HG03378 (cell line): Measurements from ENCODE around the gene RNF141.

ENCODE experiments used
- ATAC-seq: cut with Tn5 transposase; IDR thresholded peaks from one replicate; pipeline ENCODE4 v1.9.1; 2021; ENCODE audit warnings: mild to moderate bottlenecking, moderate library complexity; ENCODE audit not compliant: unreplicated experiment

RNF141 gene

DNA sequence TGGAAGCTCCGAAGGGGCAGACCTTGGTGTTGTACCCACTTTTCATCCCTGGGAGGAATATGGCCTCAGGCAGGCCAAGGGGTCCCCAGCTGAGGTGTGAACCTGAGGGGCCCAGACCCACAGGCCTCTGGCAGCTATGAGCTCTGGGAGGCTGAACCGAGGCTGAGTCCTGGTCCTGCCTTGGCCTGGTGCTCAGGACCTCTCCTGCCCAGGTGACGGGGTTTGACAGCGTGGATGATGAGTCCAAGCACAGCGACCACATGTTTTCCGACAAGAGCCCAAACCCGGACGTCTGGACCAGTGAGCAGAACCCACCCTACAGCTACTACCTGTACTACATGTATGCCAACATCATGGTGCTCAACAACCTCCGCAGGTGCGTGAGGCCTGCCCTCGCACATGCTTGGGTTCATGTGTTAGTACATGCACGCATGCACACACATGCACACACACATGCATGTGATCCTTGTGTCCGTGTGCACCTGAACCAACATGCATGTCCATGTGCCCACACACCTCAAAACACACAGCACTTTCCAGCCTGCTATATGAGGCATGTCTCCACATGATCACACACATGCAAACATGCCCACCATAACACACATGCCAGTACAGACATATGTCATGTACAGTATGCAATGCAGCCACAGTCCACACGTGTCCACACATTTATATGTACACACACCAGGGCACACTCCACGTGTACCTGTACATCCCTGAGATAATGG is 40.9 kb downstream of the RNF141 start:
- ATAC-seq = no peak

DNA sequence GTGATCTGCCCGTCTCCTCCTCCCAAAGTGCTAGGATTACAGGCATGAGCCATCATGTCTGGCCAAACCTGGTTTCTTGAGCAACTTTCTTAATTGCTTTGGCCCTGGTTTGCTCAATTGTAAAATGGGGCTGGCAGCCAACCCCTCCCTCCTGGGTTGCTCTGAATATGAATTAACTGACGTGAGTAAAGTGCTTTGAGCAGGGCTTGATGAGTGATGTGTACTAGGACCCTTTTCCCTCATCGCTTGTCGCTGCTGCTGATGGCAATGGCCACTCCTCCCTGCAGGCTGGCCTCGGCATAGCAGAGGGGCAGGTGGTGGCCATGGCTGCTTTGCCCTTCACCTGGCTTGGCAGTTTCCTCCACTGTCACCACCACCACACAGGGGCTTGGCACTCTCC is 41.5 kb downstream of the RNF141 start:
- ATAC-seq = no peak

DNA sequence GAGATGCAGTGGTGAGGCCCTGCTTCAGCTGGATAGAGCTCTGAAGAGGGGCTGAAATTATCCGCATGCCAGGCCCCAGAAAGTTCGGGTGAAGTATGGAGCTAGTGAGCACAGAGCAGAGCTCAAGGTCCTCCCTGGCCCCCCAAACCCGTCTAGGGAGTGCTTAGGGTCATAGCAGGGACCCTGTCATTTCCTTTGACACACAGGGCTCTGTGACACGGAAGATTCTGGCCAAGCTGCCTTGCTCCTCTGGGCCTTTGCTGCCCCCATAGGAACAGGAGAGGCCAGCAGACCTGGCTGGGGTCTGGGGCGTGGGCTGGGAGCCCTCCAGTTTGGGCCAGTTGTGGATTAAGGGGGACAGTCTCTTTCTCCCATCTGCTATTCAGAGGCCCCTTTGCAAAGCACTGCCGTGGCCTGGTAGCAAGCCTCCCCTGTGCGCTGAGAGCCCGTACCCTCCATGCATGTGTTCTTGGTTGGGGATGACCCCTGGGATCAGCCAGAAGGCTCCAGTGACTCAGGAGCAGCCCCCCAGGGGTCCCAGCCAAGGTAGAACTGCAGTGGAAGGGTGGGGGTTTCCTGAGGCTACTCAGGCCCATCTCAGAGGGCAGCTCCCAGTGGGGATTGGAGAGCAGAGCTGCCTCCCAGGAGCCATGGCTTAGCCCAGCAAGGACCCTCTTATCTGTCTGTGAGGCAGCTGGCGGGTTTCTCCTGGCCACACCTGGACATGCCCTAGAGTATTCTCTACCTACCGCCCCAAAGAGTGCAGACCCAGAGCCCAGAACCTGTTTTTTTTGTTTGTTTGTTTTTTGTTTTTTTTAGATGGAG is 42.3 kb downstream of the RNF141 start:
- ATAC-seq = no peak

DNA sequence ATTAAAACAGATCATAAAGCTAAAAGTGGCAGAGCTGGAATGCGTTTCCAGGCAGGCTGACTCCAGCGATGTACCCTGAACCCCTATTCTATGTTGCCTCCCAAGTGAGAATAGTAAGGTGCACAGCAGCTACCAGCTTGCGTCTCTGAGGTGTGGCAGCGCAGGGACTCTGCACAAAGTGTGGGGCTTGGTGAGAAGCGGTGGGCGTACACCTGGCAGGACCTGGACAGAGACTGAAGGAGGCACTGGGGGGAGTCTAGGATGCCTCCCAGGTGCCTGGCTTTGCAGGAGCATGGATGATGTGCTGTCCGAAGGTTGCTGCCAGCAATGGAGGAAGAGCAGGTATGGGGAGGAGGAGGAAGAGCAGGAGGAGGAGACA is 43.0 kb downstream of the RNF141 start:
- no peak for ATAC-seq

DNA sequence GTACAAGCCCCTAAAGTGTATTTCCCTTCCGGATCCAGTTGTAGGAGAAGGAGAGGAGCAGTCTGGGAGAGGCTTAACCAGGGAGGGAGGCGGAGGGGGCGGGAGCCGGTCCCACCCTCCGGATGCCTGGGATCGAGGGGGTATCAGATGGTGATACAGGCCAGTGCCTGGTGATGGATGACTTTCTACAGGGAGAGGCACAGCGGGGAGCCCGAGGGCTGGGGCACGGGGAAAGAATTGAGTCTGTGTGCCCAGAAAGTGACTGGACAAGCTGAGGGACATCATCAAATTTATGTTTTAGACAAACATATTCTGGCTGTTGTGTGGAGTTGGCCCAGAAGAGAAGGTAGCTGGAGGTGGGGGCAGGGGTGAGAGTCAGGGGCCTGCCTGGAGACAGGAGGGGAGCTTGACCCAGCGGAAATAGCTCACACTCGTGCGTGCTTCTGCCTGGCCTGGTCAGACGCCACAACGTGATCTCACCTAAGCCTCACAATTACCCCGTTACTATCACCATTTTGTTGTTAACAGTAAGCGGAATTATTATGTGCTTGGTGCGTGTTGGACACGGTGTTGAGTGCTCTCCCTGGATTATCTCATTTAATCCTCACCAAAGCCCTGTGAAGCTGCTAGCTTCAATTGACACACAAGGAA is 43.5 kb downstream of the RNF141 start:
- ATAC-seq = no peak

DNA sequence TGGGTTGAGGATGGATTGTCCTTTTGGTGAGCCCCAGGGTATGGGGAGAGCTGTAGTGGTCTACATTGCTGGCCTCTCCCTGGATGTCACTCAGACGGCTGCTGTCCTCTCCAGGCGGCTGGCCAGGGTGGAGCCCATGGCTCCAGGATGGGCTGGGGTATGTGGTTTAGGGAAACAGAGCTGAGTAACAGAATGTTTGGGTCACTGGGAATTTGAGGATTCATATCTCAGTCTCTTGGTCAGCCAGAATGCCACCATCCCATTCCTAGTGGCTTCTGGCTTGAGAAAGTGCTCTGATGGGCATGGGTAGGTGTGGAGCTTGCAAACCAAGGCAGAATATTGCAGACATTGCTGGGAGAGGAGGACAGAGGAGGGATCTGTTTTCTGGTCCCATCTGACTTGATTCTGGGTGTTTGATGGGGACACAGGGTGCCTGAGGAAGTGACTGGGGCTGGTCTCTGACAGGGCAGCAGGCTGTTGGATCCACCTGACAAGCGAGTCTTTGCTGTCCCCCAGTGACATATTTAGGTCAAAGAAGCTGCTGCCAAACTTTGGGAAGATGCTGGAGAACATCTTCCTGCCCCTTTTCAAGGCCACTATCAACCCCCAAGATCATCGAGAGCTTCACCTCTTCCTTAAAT is 44.6 kb downstream of the RNF141 start:
- no peak for ATAC-seq

DNA sequence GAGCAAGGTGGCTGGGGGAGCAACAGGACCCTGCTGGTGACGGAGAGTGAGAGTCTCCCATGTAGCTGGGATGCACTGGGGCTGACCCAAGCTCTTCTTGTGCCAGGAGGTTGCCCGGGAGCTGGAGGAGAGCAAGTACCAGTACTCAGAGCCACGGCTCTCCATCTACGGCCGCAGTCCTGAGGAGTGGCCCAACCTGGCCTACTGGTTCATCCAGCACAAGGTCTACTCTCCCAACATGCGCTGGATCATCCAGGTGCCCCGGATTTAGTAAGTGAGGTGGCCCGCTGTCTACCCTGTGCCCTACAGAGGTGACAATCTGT is 45.6 kb downstream of the RNF141 start:
- ATAC-seq = no peak

DNA sequence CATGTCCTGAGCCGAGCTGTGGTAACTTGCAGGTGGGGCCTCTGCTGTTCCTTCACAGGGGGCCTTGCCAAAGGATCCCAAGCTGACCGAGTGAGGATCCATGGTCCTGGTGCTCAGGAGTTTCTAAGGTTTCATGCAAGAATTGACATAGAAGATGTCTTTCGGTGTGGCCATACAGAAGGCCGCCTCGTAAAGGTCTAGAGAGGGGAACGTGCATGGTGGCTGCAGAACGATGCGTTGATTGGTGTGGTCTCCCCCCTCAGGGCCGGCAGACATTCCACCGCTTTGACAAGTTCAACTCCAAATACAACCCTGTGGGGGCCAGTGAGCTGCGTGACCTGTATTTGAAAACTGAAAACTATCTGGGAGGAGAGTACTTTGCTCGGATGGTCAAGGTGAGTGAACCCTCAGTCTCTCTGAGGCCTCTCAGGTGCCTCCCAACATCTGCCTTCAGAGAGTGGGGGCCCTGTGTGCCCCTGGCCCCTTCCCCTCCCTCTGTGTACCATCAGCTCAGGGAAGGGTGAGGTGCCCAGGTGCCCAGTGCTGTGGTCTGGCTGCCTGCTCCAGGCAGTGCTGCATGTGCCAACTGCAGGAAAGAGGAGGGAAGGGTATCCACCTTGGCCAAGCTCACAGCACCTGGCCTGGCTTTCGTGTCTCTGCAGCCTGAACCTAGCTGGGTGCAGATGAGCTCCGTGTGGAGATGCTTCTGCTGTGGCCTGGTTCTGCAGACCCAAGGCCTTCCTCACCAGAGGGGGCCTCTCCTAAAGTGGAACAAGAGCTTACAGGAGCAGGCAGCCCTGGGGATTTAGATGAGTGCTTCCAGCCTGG is 46.1 kb downstream of the RNF141 start:
- no peak for ATAC-seq

DNA sequence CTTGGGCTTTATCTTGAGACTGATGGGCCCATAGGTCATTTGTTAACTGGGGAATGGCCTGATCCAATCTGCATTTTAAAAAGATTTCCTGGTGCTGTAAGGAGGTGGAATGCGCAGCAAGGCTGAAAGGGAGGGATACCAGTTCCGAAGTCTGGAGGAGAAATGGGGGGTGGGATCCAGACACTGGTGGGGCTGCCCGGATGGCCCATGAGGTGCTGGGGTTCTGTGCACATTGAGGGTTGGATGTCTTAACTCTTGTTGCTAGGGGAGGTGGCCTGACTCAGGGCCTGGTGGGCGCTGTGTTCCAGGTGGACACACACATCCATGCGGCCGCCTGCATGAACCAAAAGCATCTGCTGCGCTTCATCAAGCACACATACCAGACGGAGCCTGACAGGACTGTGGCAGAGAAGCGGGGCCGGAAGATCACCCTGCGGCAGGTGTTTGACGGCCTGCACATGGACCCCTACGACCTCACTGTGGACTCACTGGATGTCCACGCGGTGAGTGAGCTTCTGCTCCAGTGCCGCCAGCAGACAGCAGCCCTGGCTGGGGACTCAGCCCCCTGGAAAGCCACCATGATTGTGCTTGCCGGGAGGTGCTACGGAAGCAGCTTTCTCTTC is 47.8 kb downstream of the RNF141 start:
- ATAC-seq = no peak

DNA sequence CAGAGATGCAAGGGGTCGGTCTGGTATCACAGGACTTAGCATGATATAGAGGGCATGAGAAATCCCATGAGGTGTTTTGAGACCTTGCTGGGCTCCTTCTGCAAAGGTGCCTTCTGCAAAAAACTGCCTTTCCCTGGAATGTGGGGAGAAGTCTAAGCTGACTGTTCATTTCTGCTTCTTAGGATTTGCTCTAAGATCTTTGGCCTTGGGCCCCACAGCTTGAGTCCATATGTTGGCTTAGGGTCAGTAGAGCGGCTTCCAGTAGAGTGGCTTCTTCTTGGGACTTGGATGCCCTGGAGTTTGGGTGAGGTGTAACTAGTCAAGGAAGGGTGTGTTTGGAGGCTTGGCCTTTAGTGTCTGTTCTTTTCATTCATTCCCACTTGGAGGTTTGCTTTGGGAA is 48.9 kb downstream of the RNF141 start:
- no peak for ATAC-seq

DNA sequence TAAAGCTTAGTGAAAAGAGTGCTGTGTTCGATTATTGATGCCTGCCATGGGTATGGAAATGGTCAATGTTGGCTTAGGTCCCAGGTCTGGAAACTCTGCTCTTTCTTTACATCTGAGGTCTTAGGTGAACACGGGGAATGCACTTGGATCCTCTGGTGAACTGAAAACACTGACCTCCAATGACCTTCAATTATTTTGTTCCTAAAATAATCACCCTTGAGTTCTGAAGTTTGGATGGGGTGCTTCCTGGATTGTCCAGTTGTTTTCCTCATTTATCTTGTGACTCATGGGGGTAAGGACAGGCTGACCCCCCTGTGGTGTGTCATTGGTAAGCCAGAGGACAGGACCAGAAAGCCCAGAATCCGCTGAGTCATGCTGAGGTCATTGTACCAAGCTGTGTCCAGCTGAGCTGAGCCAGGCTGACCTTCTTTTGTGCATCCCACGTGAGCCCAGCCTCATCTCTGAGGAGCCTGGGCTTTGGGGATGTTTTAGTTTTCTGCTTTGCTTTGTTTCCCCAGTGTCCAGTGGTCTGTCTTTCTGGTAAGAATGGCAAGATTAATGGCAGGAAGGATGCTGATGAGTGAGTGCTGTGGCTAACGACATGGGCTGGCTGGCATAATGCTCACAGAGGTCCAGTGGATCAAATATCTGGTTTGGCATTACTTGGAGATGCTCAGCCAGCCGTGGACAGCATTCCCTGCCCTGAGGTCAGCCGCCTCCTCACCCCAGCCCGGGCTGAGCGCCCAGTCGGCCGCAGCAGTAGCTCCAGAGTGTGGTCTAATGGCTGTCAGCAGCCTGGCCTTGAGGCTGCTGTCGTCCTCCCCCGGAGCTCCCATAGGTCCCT is 50.4 kb downstream of the RNF141 start:
- no peak for ATAC-seq

DNA sequence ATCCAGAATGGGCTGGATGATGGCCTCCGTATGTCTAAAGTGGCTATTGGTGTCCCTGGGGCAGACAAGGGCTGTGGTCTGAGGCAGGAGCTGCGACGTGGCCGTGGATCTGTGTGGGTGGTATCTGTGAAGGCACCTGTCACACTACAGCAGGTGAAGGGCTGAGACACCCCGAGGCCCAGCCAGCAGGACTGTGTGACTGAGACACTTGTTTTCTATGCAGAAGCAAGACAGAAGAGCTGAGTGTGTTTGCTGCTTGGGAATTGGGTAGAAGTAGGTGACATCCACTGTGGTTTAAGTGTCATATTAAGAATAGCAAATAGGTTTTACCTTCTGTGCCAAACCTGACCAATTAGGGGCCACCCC is 51.0 kb downstream of the RNF141 start:
- ATAC-seq = no peak

DNA sequence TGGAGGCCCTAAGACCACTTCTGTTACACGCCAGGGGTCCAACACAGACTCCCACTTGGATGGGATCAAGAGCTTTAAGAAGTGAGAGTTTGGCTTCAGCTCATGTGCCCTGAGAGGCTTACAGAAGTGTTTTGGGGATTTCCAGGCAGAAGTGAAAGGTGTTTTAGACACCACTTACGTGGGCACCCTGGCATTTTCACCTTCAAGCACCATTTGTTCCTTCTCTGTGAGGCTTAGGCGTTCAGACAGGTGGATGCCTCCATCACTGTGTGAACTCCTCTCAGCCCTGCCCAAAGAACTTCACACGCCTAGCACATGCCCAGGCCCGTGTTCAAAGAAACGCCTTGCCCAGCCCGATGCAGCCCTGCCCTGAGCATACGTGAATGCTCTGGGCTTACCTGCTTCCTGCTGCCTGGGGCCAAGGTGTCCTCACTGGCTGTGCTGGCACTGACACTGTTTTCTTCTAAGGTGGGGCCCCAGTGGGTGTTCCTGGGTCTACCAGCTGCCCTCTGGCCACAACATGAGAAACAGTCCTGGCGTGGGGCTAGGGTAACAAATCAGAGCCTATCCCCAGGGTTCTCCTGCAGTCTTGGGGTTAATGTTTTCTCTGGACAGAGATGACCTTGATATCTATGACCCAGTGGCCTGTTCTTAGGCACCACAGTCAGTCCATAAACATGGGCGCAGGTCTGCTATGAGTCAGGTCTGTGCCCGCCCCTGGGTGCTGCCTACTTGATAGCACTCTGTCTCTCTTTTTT is 51.9 kb downstream of the RNF141 start:
- ATAC-seq = peak; percentile 72

DNA sequence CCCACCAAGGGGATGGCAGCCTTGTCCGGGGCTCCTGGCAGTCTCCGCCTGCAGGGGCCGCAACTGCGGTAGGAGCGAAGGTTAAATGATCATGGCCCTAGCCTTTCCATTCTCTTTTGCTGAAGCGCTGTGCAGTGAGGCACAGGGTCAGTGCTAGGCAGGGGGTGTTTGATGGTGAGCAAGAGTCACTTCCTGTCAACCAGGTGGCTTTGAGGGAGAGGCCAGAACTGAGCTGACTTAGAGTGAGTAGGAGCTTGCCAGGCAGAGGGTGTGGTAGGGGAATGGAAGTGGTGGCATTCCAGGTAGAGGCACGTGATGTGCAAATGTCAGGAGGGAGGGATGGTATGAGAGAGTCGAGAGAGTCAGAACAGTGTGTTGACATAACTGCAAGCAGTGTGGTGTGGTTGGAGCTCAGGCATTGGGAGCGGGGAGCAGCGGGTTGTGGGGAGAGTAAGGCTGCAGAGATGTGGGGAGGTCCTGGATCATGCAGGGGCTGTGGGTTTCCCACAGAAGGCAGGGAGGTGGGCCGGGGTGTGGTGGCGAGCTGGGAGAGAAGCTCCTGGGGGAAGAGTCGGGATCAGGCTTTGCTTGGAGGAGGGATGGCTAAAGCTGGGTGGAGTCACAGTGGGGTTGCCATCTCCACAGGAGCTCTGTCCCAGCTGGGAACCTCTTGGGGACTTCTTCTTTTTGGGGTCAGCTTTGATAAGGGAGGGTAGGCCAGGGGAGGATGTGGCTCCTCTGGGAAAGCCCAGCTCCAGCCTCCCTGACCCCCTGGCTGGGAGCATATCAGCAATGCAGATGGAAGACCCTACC is 52.7 kb downstream of the RNF141 start:
- no peak for ATAC-seq

DNA sequence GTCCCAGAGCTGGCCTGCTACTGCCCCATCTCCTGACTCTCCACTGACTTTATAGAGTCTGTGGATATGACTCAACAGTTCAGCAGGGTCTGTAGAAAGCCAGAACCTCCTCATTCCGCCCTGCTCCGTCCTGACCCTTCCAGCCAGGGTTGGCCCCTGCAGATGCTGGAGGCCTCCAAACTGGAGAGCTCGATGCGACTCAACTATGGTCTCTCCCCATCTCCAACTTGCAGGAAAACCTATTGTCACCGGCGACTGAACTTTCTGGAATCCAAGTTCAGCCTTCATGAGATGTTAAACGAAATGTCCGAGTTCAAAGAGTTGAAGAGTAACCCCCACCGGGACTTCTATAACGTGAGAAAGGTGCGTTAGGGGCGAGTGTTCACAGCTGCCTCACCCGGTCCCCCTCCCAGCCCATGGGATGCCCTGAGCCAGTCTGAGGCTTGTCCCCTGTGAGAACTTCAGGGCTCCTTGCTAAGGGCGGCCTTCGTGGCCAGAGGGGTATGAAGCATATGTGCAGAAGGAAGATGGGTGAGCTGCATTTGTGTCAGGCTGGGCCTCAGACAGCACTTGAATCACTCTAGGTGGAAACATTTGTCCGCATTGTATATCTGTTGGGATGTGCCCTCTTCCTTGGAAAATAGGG is 53.9 kb downstream of the RNF141 start:
- no peak for ATAC-seq

DNA sequence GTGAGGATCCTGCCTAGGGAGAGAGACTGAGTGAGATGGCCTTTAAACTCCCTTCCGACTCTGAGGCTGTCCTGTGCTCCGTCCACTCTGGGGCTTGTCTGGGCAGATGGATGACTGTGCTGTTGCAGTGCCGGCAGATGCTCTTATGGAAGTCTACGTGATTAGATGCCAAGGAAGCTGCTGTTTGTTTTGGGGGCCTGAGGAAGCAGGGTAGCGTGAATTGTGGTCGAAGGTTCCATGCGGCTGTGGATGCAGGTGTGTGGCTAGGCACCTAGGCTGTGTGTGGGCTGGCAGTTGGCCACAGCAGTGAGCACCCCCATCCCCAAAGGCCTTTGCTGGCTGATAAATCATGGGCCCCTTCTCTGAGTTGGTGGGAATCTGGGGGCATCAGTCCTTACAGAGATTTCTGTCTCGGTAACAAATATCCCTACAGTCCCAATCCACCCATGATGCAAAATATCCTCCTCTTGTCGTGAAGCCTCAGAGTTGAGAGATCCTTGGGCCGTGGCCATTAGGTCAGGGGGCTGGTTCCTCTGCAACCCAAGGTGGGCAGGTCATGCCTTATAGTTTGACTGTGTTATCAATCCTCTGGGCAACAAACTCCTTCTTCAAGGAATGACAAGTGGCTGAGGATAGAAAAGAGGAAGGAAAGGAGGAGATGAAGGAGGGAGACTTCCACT is 54.7 kb downstream of the RNF141 start:
- ATAC-seq = no peak

DNA sequence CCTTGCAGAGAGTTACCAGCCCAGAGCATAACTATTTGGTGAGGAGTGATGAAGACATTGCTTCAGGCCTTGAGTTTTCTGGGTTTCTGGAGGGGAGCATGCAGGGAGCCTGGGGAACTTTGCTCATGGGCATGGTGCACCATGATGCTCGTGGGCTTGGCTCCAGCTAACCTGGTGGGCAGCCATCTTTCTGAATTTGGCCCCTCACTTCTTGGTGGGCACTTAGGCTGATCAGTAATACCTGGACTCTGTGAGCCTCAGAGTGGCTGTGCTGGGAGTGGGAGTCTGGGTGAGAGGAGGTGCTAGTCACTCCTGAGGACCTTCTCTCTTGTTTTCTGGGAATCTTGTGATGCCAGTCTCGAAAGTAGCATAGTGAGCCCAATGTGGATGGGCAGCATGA is 55.3 kb downstream of the RNF141 start:
- no peak for ATAC-seq
